NCI-H774 (cell line): ENCODE measurements around the gene PCCB.
"Not testable (repeated sequence)": the region's sequence is repeated elsewhere in the genome, so short reads cannot be mapped to it uniquely, and the experiment has no call there.

Source experiments
- DNase-seq: peaks from one replicate; lab custom pipeline; 2025; lab: John Stamatoyannopoulos, UW

The PCCB gene

DNA sequence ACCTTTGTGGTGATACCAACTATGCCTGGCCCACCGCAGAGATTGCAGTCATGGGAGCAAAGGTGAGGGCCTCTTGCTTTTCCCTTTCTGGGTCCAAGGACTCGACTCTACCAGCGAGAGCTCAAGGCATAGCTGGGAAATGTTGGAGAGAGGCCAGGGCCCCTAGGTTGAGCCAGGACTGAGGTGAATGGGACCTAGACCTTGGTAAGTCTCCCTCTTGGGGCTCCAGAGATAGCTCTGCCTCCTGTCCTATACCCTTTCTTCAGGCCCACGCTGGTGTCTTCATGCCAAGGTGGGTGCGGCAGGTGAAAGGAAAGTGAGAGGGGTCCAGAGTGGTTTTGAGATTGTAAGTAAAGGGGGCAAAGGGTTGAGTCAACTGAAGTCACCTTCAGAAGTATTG is 77.5 kb downstream of the PCCB start:
- no peak for DNase-seq

DNA sequence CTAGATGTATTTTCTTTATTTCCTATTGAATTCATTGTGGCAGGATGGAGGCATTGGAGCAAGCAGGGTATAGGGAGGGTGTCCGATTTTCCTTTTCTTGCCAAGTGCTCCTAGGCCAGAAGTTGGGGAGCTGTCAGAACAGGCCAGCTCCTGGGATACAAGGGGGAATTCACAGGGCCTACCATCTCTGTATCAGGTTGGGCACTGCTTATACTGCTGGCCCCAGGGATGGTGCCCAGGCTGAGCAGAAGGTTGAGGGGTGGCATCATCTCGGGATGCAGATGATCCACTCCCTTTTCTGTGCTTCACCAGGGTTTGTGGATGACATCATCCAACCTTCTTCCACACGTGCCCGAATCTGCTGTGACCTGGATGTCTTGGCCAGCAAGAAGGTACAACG is 79.5 kb downstream of the PCCB start:
- DNase-seq: no peak

DNA sequence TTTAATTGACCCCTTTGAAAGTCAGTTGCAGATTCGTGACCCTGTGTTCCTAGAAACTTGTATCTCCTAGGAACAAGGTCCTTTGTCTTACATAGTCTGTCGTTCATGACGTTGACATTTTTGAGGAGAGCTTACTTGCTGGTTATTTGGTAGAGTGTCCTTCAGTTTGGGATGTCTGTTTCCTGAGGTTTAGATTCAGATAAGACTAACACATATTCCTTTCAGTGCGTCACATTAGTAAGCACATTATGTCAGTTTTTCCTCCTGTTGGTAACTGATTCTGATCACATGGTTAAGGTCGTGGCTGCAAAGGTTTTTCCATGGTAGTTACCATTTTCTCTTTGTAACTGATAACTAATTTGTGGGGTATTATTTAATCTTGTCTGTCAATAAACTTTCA is 80.8 kb downstream of the PCCB start:
- DNase-seq: no peak

DNA sequence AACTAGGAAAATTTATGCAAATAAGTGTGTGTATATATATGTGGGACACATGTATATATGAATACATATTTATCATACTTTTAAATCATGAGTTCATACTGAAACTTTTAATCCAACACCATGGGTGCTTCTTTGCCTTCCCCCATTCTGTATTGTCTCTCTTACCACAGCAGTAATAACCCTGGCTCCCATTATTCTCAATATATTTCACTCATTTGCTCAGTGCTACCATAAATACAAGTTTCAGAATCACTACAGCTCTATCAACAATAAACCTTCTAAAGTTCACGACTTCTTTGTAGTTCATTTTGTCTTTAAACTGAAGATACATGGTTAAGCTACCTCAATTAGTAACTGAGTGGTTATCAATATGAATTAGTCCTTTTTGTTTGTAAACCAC is 82.2 kb downstream of the PCCB start:
- no peak for DNase-seq

DNA sequence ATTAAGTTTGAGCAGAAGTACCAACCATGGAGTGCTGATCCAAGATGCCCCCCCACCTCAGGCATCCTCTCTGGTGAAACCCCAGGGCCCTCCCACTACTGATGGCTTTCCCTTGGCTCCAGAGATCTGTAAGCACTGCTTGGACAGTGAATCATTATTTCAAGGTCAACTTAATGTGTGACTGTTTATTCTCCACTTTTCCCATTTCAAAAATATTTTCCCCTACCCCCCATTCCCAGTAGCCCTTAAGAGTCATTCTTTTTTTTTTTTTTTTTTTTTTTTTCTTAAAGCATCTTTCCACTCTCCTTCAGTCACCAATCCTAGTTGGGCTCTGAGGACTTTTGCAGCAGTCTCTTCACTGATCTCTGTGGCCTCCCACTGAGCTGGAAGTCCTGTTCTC is 82.6 kb downstream of the PCCB start:
- no peak for DNase-seq

DNA sequence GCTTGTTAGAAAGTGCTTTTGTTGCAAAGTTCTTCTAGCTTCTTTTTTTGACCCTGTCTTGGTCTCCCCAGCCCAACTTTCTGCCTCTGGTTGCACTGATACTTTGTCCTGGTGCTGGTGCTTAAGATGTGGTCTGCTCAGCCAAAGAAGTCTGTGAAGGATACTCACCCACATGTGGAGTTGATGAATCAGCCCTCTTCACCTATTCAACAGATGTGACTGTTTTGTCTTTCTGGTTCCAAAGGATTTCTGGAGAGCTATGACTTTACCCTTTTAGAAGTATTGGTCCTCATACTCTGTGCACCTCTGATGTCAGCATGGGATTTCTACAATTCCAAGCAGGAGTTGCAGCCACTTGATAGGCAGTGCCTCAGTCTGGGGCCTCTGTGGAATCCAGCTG is 84.1 kb downstream of the PCCB start:
- DNase-seq: no peak

DNA sequence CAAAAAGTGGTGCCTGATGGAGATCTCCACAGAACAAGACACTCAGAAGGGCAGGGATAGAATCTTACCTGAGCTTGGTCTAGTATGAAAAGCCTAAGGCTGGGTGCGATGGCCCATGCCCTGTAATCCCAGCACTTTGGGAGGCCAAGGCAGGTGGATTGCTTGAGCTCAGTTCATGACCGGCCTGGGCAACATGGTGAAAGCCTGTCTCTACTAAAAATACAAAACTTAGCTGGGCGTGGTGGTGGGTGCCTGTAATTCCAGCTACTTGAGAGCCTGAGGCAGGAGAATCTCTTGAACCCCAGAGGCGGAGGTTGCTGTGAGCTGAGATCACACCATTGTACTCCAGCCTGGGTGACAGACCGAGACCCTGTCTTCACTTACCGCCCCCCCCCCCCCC is 84.6 kb downstream of the PCCB start:
- DNase-seq: not testable (repeated sequence)

DNA sequence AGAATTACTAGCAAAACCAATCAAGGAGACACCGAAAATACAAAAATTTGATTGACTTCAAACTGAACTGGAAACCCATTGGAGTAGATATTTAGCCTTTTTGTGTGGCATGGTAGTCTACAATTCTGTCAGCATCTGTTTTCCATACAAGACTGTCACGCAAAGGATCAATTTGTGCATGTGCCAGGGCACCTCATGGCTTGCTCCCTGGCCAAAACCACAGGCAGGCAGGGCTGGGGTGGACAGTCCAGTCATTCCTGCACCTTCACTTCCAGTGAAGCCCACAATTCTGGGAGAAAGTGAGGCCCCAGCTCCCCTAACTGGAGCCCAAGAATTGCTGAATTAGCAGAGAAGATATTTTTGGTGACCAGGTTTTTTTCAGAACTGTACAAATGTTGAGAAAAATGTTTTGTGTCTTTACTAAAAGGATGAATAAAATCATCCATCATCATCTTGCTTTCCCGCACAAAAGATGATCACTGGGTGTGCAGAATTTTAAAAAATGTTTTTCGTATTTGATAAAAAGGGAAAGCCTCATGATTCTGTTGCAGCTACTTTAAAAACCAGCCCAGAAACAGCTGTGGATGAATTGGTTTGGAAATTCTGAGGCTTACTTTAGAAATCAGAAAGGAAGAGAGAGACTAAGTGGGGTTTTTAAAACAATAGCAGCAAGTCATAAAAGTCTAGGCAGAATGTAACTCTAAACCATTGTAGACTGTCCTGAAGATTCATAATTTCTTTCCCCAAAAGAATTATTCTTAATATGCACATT is 86.4 kb downstream of the PCCB start:
- no peak for DNase-seq

DNA sequence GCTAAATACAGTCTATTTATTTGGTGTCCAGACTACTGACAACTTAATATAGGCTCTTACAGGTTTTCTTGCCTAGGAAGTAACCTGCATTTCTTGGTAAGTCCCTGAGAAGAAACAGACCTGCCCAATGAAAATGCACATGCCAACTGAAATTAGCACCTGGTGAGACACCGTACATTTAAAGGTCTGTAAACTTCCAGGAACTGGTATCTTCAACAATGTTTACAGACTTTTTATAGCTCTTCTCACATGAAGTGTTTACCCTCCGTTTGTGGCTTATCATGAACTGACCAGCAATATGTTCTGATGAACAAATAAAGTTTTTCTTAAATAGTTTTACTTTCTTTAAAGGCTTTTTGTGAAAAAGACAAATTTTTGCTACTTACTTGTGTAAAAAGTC is 93.3 kb downstream of the PCCB start:
- DNase-seq: peak; percentile 49

DNA sequence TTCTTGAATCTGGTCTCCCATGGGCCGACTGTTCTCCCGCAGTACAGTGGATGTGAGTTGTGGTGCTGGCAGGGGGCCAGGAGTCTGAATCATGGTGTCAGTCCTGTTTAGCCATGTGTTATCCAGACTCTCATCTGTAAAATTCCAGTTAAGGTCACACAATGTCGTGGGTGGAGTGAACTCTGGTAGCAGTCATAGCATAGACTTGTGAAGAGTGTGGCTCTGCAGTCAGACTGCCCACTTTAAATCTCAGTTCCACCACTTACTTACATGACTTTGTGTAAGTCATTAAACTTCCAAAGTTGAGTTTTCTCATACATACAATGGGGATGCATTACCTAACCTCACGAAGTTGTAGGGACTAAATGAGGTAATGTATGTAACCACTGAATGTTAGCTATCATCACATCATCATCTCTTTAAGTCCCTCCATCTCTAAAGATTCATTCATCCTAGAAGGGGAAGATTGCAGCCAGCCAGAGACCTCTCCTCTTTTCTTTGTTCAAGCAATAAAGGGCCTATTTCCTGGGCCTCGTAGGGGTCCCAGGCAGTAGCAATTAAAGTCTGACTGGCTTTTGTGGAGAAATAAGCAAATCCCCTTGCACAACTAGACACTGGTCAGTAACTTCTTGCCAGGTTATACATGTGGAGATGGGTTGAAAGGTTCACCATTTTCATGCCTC is 93.9 kb downstream of the PCCB start:
- peak; percentile 58 for DNase-seq

DNA sequence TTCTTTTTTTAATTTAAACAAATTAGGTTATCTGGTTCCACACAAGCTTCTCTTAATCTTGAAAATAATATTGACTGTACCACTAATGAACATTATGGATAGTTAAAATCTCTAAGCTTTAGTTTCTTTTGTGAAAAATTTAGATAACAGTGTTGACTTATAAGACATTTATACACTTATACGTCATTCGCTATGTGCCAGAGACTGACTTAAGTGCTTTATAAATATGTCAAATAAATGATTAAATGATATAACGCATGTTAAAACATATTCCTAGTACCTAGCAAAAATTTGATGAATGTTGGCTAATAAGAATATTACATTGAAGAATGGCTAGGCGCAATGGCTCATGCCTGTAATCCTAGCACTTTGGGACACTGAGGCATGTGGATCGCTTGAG is 96.3 kb downstream of the PCCB start:
- no peak for DNase-seq

DNA sequence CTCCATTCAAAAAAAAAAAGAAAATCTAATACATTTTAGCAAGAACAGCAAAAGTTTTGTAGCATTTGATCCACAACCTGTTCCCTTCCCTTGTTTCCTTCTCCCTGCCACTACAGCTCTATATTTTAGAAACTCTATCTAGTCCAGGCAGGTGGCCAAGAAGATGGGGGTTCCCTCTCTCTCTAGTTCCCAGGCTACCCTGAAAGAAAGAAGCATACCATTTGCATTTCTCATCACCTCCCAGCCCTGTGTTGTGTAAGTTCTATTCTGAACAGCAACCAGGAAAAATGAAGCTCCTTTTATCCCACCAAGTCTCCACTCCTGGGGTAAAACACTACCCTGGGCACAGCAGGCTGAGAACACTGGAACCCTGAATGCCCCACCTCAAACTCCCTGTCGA is 100.0 kb downstream of the PCCB start:
- DNase-seq: no peak

DNA sequence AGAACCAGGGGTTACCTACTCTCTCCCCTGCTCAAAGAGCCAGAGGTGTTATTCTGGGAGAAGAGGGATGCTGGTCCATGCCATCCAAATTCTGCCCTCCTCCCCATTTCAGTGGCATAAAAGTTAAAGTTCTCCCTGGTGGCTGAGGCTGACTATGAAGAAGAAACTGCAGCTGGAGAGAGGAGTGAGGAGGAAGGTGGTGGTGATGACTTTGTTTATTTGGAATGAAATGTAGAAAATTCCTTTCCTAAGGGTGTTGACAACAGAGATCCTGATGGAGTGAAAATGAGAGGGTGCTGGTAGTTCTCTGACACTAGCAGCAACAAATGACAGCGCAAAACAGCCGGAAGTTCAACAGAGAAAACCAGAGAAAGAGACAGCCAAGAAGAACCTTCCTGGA is 100.4 kb downstream of the PCCB start:
- no peak for DNase-seq

DNA sequence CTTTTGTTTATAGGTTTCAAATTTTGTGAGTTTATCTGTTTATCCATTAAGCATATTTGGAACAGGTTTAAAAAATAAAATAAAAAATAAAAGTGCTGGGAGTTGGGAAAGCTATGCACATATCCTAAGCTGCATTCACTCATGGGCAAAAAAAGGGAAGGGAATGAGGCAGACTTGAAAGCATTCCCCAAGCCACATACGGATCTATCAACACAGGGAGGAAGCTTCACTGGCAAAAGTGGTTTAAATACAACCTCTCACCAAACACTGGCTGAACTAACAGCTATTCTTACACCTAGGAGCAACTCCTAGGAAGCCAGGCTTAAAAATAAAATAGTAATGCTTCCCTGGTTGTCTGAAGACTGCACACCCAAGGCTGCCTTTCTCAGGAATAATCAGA is 101.2 kb downstream of the PCCB start:
- DNase-seq: no peak

DNA sequence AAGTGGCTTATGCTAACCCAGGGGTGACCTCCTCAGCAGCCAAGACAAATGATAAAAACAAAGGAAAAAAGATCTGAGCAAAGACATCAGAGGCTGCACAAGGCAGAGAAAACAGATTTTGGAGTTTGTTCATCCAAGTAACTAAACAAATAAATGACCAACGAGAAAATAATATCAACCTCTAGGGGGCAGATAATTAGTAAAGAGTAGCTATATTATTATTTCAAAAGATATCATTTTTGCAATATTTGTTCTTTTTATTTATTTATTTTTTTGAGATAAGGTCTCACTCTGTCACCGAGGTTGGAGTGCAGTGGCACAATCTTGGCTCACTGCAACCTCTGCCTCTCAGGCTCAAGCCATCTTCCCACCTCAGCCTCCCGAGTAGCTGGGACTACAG is 101.8 kb downstream of the PCCB start:
- DNase-seq: no peak

DNA sequence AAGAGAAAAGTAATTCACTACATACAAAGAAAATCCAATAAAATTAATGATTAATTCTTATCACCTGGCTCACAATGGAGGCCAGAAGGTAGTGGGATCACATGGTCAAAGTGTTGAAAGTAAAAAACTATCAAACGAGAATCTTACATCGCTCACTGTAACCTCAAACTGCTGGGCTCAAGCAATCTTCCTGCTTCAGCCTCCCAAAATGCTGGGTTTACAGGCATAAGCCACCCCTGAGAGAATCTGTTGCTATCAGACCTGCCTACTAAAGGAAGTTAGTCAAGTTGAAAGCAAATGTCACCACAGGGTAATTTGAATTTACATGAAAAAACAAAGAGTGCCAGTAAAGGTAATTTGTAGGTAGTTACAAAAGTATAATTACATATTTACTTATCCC is 103.3 kb downstream of the PCCB start:
- no peak for DNase-seq

DNA sequence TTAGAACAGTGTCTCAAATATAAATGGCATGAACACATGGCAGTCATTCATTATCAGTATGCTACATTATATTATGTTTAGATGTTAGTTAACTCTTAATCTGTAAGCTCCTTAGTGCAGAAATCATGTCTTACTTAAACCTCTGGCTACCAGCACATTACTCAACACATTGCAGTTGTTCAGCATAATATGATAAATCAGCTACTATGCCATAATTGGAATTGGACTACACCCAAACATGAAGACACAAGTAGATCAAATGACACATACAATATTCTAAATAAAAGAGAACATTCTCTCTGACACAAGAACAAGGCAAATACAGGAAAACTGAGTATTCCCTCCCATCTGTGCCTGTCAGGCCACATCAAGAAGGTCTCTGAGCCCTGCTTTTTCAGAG is 116.1 kb downstream of the PCCB start:
- no peak for DNase-seq

DNA sequence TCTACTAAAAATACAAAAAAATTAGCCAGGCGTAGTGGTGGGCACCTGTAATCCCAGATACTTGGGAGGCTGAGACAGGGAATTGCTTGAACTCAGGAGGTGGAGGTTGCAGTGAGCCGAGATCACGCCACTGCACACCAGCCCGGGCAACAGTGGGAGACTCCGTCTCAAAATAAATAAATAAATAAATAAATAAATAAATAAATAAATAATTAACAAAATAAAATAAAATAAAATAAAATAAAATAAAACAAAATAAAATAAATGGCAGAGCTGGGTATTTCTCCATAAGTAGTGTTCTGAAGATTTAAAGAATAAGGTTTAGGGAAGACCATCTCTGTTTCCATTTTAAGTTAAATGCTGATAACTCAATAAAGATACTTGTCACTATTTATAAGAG is 125.7 kb downstream of the PCCB start:
- DNase-seq: not testable (repeated sequence)

DNA sequence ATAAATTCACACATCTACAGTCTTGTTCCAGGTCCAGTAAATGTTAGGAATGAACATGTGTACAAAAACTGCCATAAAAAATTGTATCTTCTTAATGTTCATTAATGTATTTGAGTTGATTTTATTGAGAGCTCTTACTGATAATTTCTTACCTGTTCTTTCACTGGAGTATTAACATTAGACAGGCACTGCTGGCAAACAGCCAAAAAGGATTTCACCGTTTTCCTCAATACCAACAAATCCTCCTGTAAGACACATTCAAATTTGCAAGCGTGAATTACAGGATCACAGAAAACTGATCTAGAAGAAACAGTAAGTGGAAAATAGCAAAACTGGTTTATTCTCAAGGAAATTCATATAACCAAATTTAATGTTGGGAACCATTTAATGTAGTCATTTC is 127.4 kb downstream of the PCCB start:
- no peak for DNase-seq

DNA sequence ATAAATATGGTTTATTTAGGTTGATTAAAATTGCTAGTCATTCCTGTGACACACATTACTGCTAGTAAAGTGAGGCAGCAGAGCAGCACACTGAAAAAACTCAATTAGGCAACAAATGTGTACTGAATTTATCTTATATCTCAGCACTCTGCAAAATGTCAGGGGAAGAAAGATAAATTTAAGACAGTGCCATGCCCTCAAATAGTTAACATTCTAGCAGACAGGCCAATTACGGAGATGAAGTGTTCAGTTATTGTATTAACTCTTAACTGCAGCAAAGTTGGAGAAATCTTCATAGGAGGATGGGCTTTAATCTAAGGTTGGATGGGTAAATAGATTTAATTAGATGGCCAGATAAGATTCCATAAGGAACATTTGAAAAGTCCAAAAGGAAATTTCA is 127.9 kb downstream of the PCCB start:
- DNase-seq: no peak
